DND-41 (cell line): ENCODE measurements around the gene ABI3BP.

Experiments
- EZH2 ChIP-seq: IDR thresholded peaks from 3 replicates; pipeline ENCODE4 v1.6.1; 2012; ENCODE audit warnings: borderline replicate concordance, low read depth, mild to moderate bottlenecking, moderate library complexity, low read length, inconsistent platforms; ENCODE audit not compliant: severe bottlenecking
- TF ChIP-seq, protein P1 (sequence below): IDR thresholded peaks from 2 replicates; pipeline ENCODE4 v1.5.1; 2012; ENCODE audit warnings: borderline replicate concordance, low read length, moderate library complexity, mild to moderate bottlenecking; ENCODE audit not compliant: poor library complexity, severe bottlenecking; ENCODE audit errors: extremely low read depth

GRCh38 chr3:100825574-100825973, 167.6 kb downstream of the ABI3BP start:
- TF ChIP-seq, protein P1, sequence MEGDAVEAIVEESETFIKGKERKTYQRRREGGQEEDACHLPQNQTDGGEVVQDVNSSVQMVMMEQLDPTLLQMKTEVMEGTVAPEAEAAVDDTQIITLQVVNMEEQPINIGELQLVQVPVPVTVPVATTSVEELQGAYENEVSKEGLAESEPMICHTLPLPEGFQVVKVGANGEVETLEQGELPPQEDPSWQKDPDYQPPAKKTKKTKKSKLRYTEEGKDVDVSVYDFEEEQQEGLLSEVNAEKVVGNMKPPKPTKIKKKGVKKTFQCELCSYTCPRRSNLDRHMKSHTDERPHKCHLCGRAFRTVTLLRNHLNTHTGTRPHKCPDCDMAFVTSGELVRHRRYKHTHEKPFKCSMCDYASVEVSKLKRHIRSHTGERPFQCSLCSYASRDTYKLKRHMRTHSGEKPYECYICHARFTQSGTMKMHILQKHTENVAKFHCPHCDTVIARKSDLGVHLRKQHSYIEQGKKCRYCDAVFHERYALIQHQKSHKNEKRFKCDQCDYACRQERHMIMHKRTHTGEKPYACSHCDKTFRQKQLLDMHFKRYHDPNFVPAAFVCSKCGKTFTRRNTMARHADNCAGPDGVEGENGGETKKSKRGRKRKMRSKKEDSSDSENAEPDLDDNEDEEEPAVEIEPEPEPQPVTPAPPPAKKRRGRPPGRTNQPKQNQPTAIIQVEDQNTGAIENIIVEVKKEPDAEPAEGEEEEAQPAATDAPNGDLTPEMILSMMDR = no peak
- no peak for TF ChIP-seq EZH2
